Osteocyte (in vitro differentiated cells): Measurements from ENCODE around the gene KAZN. TPM values are rescaled to one million over a fixed set of nuclear protein-coding genes. Genes with fewer than 3 reads are reported as not detected.

ENCODE experiments used
- DNase-seq: peaks from one replicate; pipeline ENCODE4 v3.0.0; 2021; ENCODE audit warnings: mixed read lengths; ENCODE audit not compliant: unreplicated experiment; ENCODE audit errors: extremely low spot score
- H3K27ac Mint-ChIP-seq: one replicate; pipeline ENCODE4 v1.8.0; 2021; ENCODE audit warnings: mild to moderate bottlenecking, mixed read lengths; ENCODE audit not compliant: unreplicated experiment
- H3K27me3 Mint-ChIP-seq: one replicate; pipeline ENCODE4 v1.8.0; 2021; ENCODE audit warnings: mixed read lengths; ENCODE audit not compliant: unreplicated experiment
- H3K36me3 Mint-ChIP-seq: one replicate; pipeline ENCODE4 v1.8.0; 2021; ENCODE audit warnings: mixed read lengths; ENCODE audit not compliant: unreplicated experiment
- H3K4me1 Mint-ChIP-seq: one replicate; pipeline ENCODE4 v1.8.0; 2021; ENCODE audit warnings: mixed read lengths; ENCODE audit not compliant: unreplicated experiment
- H3K4me3 Mint-ChIP-seq: one replicate; pipeline ENCODE4 v1.8.0; 2021; ENCODE audit warnings: mild to moderate bottlenecking, moderate library complexity, mixed read lengths; ENCODE audit not compliant: unreplicated experiment
- H3K9me3 Mint-ChIP-seq: one replicate; pipeline ENCODE4 v1.8.0; 2021; ENCODE audit warnings: mixed read lengths; ENCODE audit not compliant: unreplicated experiment
- total RNA-seq: library from RNA; stranded (reverse); gene quantifications from 2 replicates; pipeline ENCODE4 v1.2.1, GENCODE V29; 2021
- TF ChIP-seq, protein P1 (sequence below): fragments of 200-600 bp; sonication (generic); IDR thresholded peaks from 2 replicates; pipeline ENCODE4 v1.5.0; 2021; ENCODE audit warnings: antibody characterized with exemption, mild to moderate bottlenecking, moderate library complexity

KAZN gene
- total RNA-seq, 1 donor from 2014 or later, result 47.1 TPM

DNA sequence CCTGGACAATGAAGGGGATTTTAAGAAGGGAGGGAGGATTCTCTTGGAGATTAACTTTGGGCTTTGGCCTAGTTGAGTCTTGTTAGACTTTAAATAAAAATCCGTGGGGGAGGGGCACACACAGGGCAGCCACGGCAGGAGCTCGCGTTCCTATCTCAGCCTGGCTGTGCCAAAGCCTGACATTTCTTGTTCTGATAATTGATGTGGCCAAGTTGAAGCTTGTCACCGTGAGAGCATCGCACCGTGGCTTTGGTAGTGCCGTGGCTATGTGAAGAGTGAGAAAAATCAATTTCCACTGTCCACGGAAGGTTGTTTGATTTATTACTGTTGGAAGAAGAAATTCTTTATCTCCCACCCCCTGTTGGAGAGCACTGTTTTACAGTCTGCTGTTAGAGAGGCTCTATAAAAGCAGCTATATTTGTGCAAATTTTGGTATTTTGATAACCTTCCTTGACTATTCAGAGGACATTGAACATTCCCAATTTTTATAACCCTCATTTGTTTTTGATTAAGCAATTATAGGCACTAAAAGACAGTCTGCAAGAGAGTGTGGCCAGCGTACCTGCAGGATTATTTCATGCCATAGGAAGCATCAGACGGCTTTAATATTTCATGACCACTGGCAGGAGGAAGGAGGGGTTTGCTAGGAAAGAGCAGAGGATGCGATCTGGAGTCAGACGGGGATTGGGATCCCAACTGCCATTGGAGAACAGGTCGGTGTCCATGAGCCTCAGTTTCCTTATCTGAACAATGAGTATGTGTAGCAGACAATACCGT is 160.7 kb downstream of the KAZN start:
- Mint-ChIP-seq H3K27ac (no peak overlapping the region), H3K36me3 (no peaks in the 10 kb centered on the region), H3K4me1 (no peaks in the 10 kb centered on the region)

DNA sequence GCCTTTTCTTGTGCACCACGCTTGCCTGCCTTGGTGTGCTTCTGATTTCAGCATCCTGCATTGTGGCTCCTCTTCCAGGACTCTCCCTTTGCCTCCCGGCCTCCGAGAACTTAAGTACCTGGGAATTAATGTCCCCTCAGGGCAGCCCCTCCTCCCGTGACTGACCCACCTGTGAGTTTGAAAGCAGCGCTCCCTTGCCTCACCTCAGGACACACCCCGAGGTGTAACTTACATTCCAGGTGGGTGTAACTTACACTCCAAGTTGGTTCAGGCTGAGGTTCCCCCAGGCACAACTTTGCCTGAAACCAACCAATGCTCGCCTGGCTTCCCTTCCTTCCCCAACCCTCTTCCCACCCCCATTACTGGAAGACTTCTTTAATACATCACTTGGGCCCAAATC is 161.4 kb downstream of the KAZN start:
- no peak overlapping the region for H3K4me3 Mint-ChIP-seq
- H3K27ac Mint-ChIP-seq, result no peak overlapping the region
- H3K36me3 Mint-ChIP-seq, result no peaks in the 10 kb centered on the region
- H3K27me3 Mint-ChIP-seq, result peaks cover 30% of the 10 kb centered on the region
- DNase-seq, result no peak
- no peaks in the 10 kb centered on the region for H3K9me3 Mint-ChIP-seq
- H3K4me1 Mint-ChIP-seq, result no peaks in the 10 kb centered on the region
- TF ChIP-seq, protein P1, sequence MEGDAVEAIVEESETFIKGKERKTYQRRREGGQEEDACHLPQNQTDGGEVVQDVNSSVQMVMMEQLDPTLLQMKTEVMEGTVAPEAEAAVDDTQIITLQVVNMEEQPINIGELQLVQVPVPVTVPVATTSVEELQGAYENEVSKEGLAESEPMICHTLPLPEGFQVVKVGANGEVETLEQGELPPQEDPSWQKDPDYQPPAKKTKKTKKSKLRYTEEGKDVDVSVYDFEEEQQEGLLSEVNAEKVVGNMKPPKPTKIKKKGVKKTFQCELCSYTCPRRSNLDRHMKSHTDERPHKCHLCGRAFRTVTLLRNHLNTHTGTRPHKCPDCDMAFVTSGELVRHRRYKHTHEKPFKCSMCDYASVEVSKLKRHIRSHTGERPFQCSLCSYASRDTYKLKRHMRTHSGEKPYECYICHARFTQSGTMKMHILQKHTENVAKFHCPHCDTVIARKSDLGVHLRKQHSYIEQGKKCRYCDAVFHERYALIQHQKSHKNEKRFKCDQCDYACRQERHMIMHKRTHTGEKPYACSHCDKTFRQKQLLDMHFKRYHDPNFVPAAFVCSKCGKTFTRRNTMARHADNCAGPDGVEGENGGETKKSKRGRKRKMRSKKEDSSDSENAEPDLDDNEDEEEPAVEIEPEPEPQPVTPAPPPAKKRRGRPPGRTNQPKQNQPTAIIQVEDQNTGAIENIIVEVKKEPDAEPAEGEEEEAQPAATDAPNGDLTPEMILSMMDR, result no peak

More for the DNA sequence above, 160.7 kb downstream of the KAZN start:
- Mint-ChIP-seq H3K27me3 (peaks cover 30% of the 10 kb centered on the region), H3K4me3 (no peak overlapping the region), H3K9me3 (no peaks in the 10 kb centered on the region)
- DNase-seq, result no peak
- TF ChIP-seq, protein P1, result no peak

DNA sequence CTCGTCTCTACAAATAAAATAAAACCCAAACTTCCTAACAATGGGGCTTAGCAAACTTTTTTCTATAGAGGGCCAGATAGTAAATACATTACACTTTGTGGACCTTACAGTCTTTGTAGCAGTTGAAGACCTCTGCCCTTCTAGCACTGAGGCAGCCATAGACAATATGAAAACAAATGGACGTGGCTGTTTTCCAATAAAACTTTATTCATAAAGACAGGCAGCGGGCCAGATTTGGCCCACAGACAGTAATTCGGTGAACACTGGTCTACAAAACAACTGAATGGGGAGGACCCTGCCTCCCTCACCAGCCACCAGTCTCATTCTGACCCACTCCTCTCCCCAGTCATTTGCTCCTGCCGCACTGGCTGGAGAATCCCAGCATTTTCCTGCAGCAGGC is 162.3 kb downstream of the KAZN start:
- Mint-ChIP-seq H3K4me3 (no peak overlapping the region), H3K36me3 (no peaks in the 10 kb centered on the region), H3K27ac (no peak overlapping the region), H3K9me3 (no peaks in the 10 kb centered on the region), H3K4me1 (no peaks in the 10 kb centered on the region), H3K27me3 (peaks cover 30% of the 10 kb centered on the region)
- DNase-seq, result no peak
- TF ChIP-seq, protein P1, result no peak

DNA sequence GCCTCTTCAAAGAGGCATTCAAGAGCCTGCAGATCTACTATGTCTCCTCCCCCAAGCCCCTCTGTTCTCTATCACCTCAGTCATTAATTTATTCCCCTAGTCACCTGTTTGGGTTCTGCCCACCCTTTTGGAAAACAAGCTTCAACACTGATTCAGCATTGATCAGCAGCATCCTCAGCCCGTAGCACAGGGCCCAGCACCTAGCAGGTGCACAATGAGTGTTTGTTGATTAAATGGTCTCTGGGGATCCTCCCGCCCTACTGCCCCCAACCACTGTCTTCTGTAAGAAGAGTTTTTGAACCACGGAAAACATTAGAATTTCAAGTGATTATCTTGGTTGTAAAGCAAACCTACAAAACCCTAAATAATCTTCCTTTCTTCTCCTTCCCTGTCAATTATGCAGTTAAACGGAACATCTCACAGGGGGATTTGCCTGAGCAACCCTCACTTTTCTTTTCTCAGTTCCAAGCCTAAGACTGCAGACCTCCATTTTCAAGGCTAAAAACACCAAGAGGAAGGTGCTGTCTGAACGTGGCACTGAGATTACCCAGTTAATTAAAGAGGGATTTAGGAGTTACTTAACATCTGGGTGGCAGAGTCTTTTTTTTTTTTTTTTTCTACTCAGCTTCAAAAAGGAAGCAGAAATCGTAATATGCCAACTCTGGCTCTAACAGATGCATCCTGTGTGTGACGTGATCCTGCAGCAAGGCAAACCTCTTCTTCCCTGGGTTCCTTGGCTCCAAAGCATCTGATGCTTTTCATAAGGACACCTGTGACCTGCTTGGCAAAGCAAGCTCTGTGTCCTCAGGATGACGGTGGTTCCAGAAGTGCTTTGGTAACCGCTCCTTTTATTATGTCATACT is 163.0 kb downstream of the KAZN start:
- no peaks in the 10 kb centered on the region for H3K9me3 Mint-ChIP-seq
- no peak overlapping the region for H3K4me3 Mint-ChIP-seq
- H3K27ac Mint-ChIP-seq, result no peak overlapping the region
- no peak for DNase-seq
- peaks cover 23% of the 10 kb centered on the region for H3K27me3 Mint-ChIP-seq
- TF ChIP-seq, protein P1, result no peak
- H3K4me1 Mint-ChIP-seq, result no peaks in the 10 kb centered on the region
- no peaks in the 10 kb centered on the region for H3K36me3 Mint-ChIP-seq

DNA sequence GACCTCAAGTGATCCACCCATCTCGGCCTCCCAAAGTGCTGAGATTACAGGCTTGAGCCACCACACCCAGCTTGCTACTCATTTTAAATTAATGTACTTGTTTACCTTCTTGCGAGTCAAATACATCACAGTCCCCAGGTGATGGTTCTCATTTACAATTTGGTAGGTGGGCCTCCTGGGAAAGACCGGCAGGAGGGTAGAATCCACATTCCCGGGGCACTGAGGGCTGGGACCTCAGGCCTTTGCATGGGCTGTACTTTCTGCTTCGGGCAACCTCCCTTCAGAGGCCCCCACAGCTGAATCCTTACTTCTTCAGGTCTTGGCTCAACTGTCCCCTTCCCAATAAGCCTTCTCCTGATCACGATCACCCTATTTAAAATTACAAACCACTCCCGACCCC is 165.5 kb downstream of the KAZN start:
- H3K9me3 Mint-ChIP-seq, result no peaks in the 10 kb centered on the region
- no peak overlapping the region for H3K27ac Mint-ChIP-seq
- no peak overlapping the region for H3K4me3 Mint-ChIP-seq
- H3K4me1 Mint-ChIP-seq, result no peaks in the 10 kb centered on the region
- DNase-seq, result no peak
- no peaks in the 10 kb centered on the region for H3K36me3 Mint-ChIP-seq
- TF ChIP-seq, protein P1, result no peak
- H3K27me3 Mint-ChIP-seq, result peaks cover 11% of the 10 kb centered on the region
